UCSD-AML1 (cell line): ENCODE data around the gene CHD2.
"Not testable (repeated sequence)": the region's sequence is repeated elsewhere in the genome, so short reads cannot be mapped to it uniquely, and the experiment has no call there.

Experiments used
- DNase-seq: peaks from one replicate; lab custom pipeline; 2025; ENCODE audit not compliant: unreplicated experiment; lab: John Stamatoyannopoulos, UW

CHD2 gene

GRCh38 chr15:92906020-92906419 is 5.9 kb downstream of the CHD2 start:
- no peak for DNase-seq

GRCh38 chr15:92906563-92907081 is 6.5 kb downstream of the CHD2 start:
- no peak for DNase-seq

GRCh38 chr15:92907229-92907628 is 7.1 kb downstream of the CHD2 start:
- DNase-seq: no peak

GRCh38 chr15:92907896-92908712 is 8.0 kb downstream of the CHD2 start:
- no peak for DNase-seq

- no peak for DNase-seq
These were observed 8.6 kb downstream of the CHD2 start for GRCh38 chr15:92908713-92909057.

GRCh38 chr15:92909136-92909781 is 9.1 kb downstream of the CHD2 start:
- no peak for DNase-seq

GRCh38 chr15:92910451-92910850 is 10.3 kb downstream of the CHD2 start:
- no peak for DNase-seq

- no peak for DNase-seq
These were observed 14.0 kb downstream of the CHD2 start for GRCh38 chr15:92914103-92914499.

GRCh38 chr15:92914768-92915221 is 14.7 kb downstream of the CHD2 start:
- DNase-seq: no peak

- DNase-seq: no peak
These were observed 15.8 kb downstream of the CHD2 start for GRCh38 chr15:92915766-92916435.

- DNase-seq: peak; percentile 86
These were observed 17.7 kb downstream of the CHD2 start for GRCh38 chr15:92917598-92918407.

GRCh38 chr15:92918881-92919280 is 18.8 kb downstream of the CHD2 start:
- not testable (repeated sequence) for DNase-seq

GRCh38 chr15:92920595-92921161 is 20.6 kb downstream of the CHD2 start:
- no peak for DNase-seq

GRCh38 chr15:92921215-92922131 is 21.3 kb downstream of the CHD2 start:
- no peak for DNase-seq

- DNase-seq: no peak
These were observed 22.4 kb downstream of the CHD2 start for GRCh38 chr15:92922418-92923002.

- DNase-seq: no peak
These were observed 24.1 kb downstream of the CHD2 start for GRCh38 chr15:92924216-92924615.

- no peak for DNase-seq
These were observed 25.3 kb downstream of the CHD2 start for GRCh38 chr15:92925454-92925853.

- DNase-seq: no peak
These were observed 28.2 kb downstream of the CHD2 start for GRCh38 chr15:92928225-92928750.

- no peak for DNase-seq
These were observed 28.9 kb downstream of the CHD2 start for GRCh38 chr15:92929002-92929401.
